22Rv1 (cell line): ENCODE measurements around the gene PRIMA1.

Source experiments
- ZFX ChIP-seq: fragments of 450-650 bp; IDR thresholded peaks from 2 replicates; pipeline ENCODE4 v1.6.1; 2017; ENCODE audit warnings: antibody characterized with exemption, borderline replicate concordance
- TF ChIP-seq, protein P1 (sequence below): fragments of 450-650 bp; IDR thresholded peaks from 2 replicates; pipeline ENCODE4 v1.5.1; 2017; ENCODE audit warnings: mild to moderate bottlenecking

DNA sequence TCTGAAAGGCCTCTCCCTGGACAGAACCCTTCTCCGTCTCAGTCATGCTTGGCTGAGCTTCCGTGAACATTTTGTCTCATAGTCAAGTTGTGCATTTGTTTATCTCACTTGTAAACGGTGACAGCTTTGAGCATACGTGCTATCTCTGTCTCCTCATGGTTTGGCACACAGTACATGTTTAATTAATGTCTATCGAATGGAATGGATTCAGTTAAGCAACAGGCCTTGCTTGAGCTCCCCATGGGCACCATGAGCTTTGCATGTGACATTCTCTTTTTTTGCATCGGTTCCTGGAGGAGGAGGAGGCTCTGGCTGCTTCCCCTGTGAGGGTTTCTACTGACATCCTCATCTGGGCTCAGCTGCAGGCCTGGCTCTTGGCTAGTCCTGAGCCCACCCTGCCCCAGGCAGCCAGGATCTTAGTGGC is 80.0 kb downstream of the PRIMA1 start:
- TF ChIP-seq, protein P1, sequence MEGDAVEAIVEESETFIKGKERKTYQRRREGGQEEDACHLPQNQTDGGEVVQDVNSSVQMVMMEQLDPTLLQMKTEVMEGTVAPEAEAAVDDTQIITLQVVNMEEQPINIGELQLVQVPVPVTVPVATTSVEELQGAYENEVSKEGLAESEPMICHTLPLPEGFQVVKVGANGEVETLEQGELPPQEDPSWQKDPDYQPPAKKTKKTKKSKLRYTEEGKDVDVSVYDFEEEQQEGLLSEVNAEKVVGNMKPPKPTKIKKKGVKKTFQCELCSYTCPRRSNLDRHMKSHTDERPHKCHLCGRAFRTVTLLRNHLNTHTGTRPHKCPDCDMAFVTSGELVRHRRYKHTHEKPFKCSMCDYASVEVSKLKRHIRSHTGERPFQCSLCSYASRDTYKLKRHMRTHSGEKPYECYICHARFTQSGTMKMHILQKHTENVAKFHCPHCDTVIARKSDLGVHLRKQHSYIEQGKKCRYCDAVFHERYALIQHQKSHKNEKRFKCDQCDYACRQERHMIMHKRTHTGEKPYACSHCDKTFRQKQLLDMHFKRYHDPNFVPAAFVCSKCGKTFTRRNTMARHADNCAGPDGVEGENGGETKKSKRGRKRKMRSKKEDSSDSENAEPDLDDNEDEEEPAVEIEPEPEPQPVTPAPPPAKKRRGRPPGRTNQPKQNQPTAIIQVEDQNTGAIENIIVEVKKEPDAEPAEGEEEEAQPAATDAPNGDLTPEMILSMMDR, result no peak
- no peak for TF ChIP-seq ZFX
